Activated B cell treated with CpG ODN at 0.5 μM for 24 hours (primary cell): ENCODE measurements around the gene ZEB2. TPM values are rescaled to one million over a fixed set of nuclear protein-coding genes. Genes with fewer than 3 reads are reported as not detected.
"Not testable (repeated sequence)": the region's sequence is repeated elsewhere in the genome, so short reads cannot be mapped to it uniquely, and the experiment has no call there.

Experiments
- ATAC-seq: fragments of 200-7000 bp; cut with Tn5 transposase; one replicate; pipeline ENCODE4 v1.10.0; 2021; ENCODE audit warnings: low read depth, mild to moderate bottlenecking, moderate library complexity
- CTCF ChIA-PET: fragments of 350-600 bp; sonication (Branson Sonifier 250); formaldehyde crosslinking; loops from one replicate; lab custom pipeline; 2021; ENCODE audit warnings: antibody characterized with exemption; lab: Charles Lee
- POLR2A ChIA-PET: fragments of 350-600 bp; sonication (Branson Sonifier 250); formaldehyde crosslinking; loops from one replicate; lab custom pipeline; 2021; ENCODE audit warnings: antibody characterized with exemption; lab: Charles Lee
- DNase-seq: peaks from one replicate; pipeline ENCODE4 v3.0.0; 2022
- H3K27ac Mint-ChIP-seq: one replicate; pipeline ENCODE4 v1.8.0; 2020; ENCODE audit warnings: mixed read lengths
- H3K27me3 Mint-ChIP-seq: one replicate; pipeline ENCODE4 v1.8.0; 2021; ENCODE audit warnings: mixed read lengths
- H3K36me3 Mint-ChIP-seq: one replicate; pipeline ENCODE4 v1.8.0; 2021; ENCODE audit warnings: low read depth, mixed read lengths
- H3K4me1 Mint-ChIP-seq: one replicate; pipeline ENCODE4 v1.8.0; 2021; ENCODE audit warnings: mixed read lengths
- H3K4me3 Mint-ChIP-seq: one replicate; pipeline ENCODE4 v1.8.0; 2020; ENCODE audit warnings: mild to moderate bottlenecking, mixed read lengths
- H3K9me3 Mint-ChIP-seq: one replicate; pipeline ENCODE4 v1.8.0; 2020; ENCODE audit warnings: mixed read lengths
- intact Hi-C: fragments of 100-400 bp; cut with micrococcal nuclease; formaldehyde crosslinking; loops from one replicate; pipeline ENCODE4 v1.15.1; 2024
- total RNA-seq: library from RNA; stranded (reverse); gene quantifications from 2 replicates; pipeline ENCODE4 v1.2.3, GENCODE V29; 2022
- TF ChIP-seq, protein P1 (sequence below): fragments of 200-600 bp; IDR thresholded peaks from one replicate; pipeline ENCODE4 v1.8.0; 2022; ENCODE audit warnings: antibody characterized with exemption, mild to moderate bottlenecking

ZEB2 gene
- total RNA-seq, 1 donor from 2014 or later, result 200 TPM

GRCh38 chr2:144369416-144369815, 150.5 kb downstream of the ZEB2 start:
- no peaks in the 10 kb centered on the region for H3K36me3 Mint-ChIP-seq

GRCh38 chr2:144366825-144367429, 153.0 kb downstream of the ZEB2 start:
- ATAC-seq (no peak), DNase-seq (no peak)
- Mint-ChIP-seq H3K36me3 (no peaks in the 10 kb centered on the region), H3K4me3 (no peak overlapping the region), H3K27me3 (peaks cover 1% of the 10 kb centered on the region), H3K4me1 (no peaks in the 10 kb centered on the region), H3K9me3 (no peaks in the 10 kb centered on the region), H3K27ac (no peak overlapping the region)
- POLR2A ChIA-PET, result no interaction called here
- CTCF ChIA-PET, result no interaction called here
- intact Hi-C loops, result no loop called here
- TF ChIP-seq, protein P1, sequence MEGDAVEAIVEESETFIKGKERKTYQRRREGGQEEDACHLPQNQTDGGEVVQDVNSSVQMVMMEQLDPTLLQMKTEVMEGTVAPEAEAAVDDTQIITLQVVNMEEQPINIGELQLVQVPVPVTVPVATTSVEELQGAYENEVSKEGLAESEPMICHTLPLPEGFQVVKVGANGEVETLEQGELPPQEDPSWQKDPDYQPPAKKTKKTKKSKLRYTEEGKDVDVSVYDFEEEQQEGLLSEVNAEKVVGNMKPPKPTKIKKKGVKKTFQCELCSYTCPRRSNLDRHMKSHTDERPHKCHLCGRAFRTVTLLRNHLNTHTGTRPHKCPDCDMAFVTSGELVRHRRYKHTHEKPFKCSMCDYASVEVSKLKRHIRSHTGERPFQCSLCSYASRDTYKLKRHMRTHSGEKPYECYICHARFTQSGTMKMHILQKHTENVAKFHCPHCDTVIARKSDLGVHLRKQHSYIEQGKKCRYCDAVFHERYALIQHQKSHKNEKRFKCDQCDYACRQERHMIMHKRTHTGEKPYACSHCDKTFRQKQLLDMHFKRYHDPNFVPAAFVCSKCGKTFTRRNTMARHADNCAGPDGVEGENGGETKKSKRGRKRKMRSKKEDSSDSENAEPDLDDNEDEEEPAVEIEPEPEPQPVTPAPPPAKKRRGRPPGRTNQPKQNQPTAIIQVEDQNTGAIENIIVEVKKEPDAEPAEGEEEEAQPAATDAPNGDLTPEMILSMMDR, result no peak

More at GRCh38 chr2:144369416-144369815, 150.5 kb downstream of the ZEB2 start:
- Mint-ChIP-seq H3K27ac (no peak overlapping the region), H3K27me3 (peaks cover 1% of the 10 kb centered on the region), H3K4me3 (no peak overlapping the region), H3K9me3 (no peaks in the 10 kb centered on the region), H3K4me1 (peaks cover 21% of the 10 kb centered on the region)
- intact Hi-C loops, result no loop called here
- DNase-seq (no peak), ATAC-seq (no peak)
- POLR2A ChIA-PET, result no interaction called here
- CTCF ChIA-PET, result interaction anchor here (1.1 kb wide), 1 partner anchor 16 kb away, joined by 3 read pairs; no protein-coding TSS in a partner anchor
- TF ChIP-seq, protein P1, result no peak

GRCh38 chr2:144364944-144365738, 154.8 kb downstream of the ZEB2 start:
- Mint-ChIP-seq H3K4me3 (no peak overlapping the region), H3K36me3 (no peaks in the 10 kb centered on the region), H3K9me3 (no peaks in the 10 kb centered on the region), H3K4me1 (no peaks in the 10 kb centered on the region), H3K27ac (no peak overlapping the region), H3K27me3 (peaks cover 1% of the 10 kb centered on the region)
- intact Hi-C loops, result no loop called here
- TF ChIP-seq, protein P1, result no peak
- ATAC-seq (no peak), DNase-seq (no peak)
- ChIA-PET CTCF (no interaction called here), POLR2A (interaction anchor here (0.6 kb wide), 1 partner anchor 267 kb away, joined by 4 read pairs; no protein-coding TSS in a partner anchor)

DNA sequence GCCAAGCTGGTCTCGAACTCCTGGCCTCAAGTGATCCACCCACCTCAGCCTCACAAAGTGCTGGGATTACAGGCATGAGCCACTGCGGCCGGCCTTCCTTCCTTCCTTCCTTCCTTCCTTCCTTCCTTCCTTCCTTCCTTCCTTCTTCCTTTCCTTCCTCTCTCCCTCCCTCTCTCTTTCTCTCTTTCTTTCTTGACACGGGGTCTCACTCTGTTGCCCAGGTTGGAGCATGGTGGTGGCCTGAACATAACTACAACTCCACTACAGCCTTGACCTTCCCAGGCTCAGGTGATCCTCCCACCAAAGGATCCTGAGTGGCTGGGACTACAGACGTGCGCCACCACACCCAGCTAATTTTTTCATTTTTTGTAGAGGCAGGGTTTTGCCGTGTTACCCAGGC, 155.7 kb downstream of the ZEB2 start:
- ATAC-seq, DNase-seq, H3K27ac Mint-ChIP-seq, H3K9me3 Mint-ChIP-seq, intact Hi-C loops, H3K36me3 Mint-ChIP-seq, CTCF ChIA-PET, H3K4me1 Mint-ChIP-seq, H3K4me3 Mint-ChIP-seq, H3K27me3 Mint-ChIP-seq: not testable (repeated sequence)
- POLR2A ChIA-PET, result interaction anchor here (0.6 kb wide), 1 partner anchor 266 kb away, joined by 4 read pairs; no protein-coding TSS in a partner anchor

DNA sequence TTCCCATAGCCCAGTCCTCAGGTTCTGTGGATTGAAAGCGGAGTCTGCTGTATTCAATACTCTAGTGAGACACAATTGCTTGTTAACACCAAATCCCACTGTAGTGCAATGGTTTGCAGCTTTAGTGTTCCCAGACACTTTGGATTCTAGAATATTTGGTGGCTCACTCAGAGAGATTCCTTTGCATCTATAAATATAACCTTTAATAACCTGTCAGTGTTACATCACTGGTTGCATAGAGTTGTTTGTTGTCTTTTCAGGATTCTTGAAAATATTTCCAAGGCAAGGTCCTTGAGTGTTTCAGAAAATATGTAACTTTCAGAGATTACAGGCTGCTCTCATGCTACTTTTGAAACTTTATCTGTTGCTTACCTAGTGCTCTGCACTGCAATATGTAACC, 157.5 kb downstream of the ZEB2 start:
- ChIA-PET POLR2A (interaction anchor here (0.7 kb wide), 1 partner anchor 1100 kb away, joined by 10 read pairs; no protein-coding TSS in a partner anchor), CTCF (no interaction called here)
- ATAC-seq (no peak), DNase-seq (no peak)
- Mint-ChIP-seq H3K27ac (no peak overlapping the region), H3K9me3 (no peaks in the 10 kb centered on the region), H3K27me3 (no peaks in the 10 kb centered on the region), H3K36me3 (no peaks in the 10 kb centered on the region), H3K4me1 (peaks cover 21% of the 10 kb centered on the region), H3K4me3 (no peak overlapping the region)
- intact Hi-C loops, result no loop called here
- TF ChIP-seq, protein P1, result no peak
